T-helper 1 cell treated with Interleukin-12 subunit alpha and Interleukin-12 subunit beta and Interleukin-4 antibody, amounts not matched to agents 30 ng/mL and 1 ng/mL, for 36 hours (primary cell): ENCODE measurements around the gene UTP25. TPM values are rescaled to one million over a fixed set of nuclear protein-coding genes. Genes with fewer than 3 reads are reported as not detected.
"Not testable (repeated sequence)": the region's sequence is repeated elsewhere in the genome, so short reads cannot be mapped to it uniquely, and the experiment has no call there.

Experiments used
- intact Hi-C: fragments of 100-400 bp; cut with micrococcal nuclease; formaldehyde crosslinking; loops from one replicate; pipeline ENCODE4 v1.15.1; 2024
- total RNA-seq: library from RNA; stranded (reverse); gene quantifications from 2 replicates; pipeline ENCODE4 v1.2.3, GENCODE V29; 2022

Gene UTP25
- total RNA-seq, 1 donor from 2014 or later: 11.0 TPM

GRCh38 chr1:209870151-209870831, 42.5 kb downstream of the UTP25 start:
- intact Hi-C loops: no loop called here

GRCh38 chr1:209871006-209871405, 43.2 kb downstream of the UTP25 start:
- intact Hi-C loops: no loop called here

GRCh38 chr1:209871430-209871829, 43.7 kb downstream of the UTP25 start:
- intact Hi-C loops: no loop called here

- intact Hi-C loops: no loop called here
These were observed 45.5 kb downstream of the UTP25 start for GRCh38 chr1:209873067-209873799.

- intact Hi-C loops: no loop called here
These were observed 47.7 kb downstream of the UTP25 start for GRCh38 chr1:209875515-209875914.

GRCh38 chr1:209876078-209876800, 48.5 kb downstream of the UTP25 start:
- intact Hi-C loops: no loop called here

- intact Hi-C loops: no loop called here
These were observed 49.5 kb downstream of the UTP25 start for GRCh38 chr1:209877087-209877764.

GRCh38 chr1:209878964-209879363, 51.2 kb downstream of the UTP25 start:
- intact Hi-C loops: no loop called here

GRCh38 chr1:209879539-209879938, 51.8 kb downstream of the UTP25 start:
- intact Hi-C loops: no loop called here

GRCh38 chr1:209880031-209880430, 52.3 kb downstream of the UTP25 start:
- intact Hi-C loops: no loop called here

GRCh38 chr1:209881619-209882018, 53.8 kb downstream of the UTP25 start:
- intact Hi-C loops: no loop called here

GRCh38 chr1:209882286-209882685, 54.5 kb downstream of the UTP25 start:
- intact Hi-C loops: no loop called here

- intact Hi-C loops: no loop called here
These were observed 55.2 kb downstream of the UTP25 start for GRCh38 chr1:209882942-209883340.

- intact Hi-C loops: no loop called here
These were observed 55.7 kb downstream of the UTP25 start for GRCh38 chr1:209883341-209883971.

- intact Hi-C loops: no loop called here
These were observed 56.5 kb downstream of the UTP25 start for GRCh38 chr1:209884249-209884648.

GRCh38 chr1:209884665-209885117, 56.9 kb downstream of the UTP25 start:
- intact Hi-C loops: no loop called here

- intact Hi-C loops: no loop called here
These were observed 57.8 kb downstream of the UTP25 start for GRCh38 chr1:209885403-209886218.

- intact Hi-C loops: no loop called here
These were observed 58.4 kb downstream of the UTP25 start for GRCh38 chr1:209886219-209886536.

GRCh38 chr1:209888291-209889076, 60.7 kb downstream of the UTP25 start:
- intact Hi-C loops: not testable (repeated sequence)

GRCh38 chr1:209889077-209889418, 61.3 kb downstream of the UTP25 start:
- intact Hi-C loops: no loop called here
